GM18868 (cell line): ENCODE results near the gene ATF7IP.

ENCODE experiments used
- ATAC-seq: cut with Tn5 transposase; IDR thresholded peaks from one replicate; pipeline ENCODE4 v1.9.1; 2021; ENCODE audit warnings: mild to moderate bottlenecking, moderate library complexity; ENCODE audit not compliant: unreplicated experiment

ATF7IP gene

GRCh38 chr12:14482361-14482760 lies 116.9 kb downstream of the ATF7IP start:
- ATAC-seq = no peak

DNA sequence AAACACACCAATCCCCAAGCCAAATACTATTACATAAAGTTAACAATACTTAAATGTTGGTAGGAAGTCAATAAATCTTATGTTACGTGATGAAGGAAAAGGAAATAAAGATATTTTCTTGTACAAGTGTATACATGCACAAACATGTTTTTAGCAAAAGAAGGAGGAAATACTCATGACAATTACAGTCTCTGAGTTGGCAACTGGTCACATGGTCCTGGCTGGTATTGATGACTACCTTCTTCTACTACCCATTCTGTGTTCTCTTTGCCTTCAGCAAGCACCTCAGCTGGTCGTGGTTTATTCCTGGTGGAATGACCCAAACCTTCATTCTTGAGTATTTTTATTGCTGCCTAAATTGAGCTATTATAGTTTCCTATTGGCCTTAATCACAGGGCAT lies 117.4 kb downstream of the ATF7IP start:
- no peak for ATAC-seq

GRCh38 chr12:14495326-14495725 lies 129.8 kb downstream of the ATF7IP start:
- ATAC-seq = no peak

GRCh38 chr12:14505626-14506596 lies 140.4 kb downstream of the ATF7IP start:
- ATAC-seq = no peak

DNA sequence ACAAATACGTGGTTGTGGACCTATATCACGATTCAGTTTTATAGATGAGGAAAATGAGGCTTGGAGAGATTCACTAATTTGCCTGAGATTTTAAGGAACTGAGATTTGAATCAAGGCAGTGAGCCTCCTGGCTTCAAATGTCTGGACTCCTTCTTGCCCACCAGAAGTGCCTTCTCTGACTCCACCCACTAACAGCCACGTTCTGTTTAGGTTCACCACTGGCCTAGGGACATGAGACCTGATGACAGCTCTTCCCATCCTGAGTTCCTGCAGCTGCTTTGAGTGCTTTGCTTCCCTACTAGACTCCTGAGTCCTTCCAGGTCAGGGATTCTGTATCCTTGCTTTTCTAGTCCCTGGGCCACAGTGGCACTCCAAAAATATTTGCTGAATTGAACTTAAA lies 145.1 kb downstream of the ATF7IP start:
- ATAC-seq = no peak

DNA sequence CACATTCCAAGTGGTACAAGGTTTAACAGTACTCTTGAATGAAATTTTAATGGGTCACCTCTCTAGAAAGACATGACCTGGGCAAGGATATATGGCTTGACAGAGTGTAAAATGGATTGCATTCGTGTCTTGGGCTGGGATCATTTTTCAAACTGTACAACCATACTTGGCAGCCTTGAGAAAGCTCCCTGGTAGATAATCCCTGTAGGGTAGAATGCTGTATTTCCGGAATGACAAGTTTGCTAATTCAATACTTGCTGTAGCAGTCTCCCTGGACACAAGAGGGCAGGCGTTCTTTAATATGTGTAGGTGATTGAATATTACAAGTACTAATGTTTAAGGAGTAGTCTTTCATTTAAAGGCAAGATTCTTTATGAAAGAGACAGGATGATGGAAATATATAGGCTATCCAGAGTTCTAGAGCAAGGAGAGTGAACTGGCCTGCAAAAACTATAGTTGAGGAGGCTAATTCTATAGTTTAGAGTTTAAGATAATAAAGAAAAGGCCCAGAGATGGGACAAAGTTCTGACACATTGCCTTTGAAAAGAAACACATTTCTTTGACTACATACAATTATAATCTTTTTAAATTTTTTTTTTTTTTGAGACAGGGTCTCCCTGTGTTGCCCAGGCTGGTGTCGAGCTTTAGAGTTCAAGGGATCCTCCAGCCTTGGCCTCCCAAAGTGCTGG lies 148.8 kb downstream of the ATF7IP start:
- ATAC-seq = no peak

DNA sequence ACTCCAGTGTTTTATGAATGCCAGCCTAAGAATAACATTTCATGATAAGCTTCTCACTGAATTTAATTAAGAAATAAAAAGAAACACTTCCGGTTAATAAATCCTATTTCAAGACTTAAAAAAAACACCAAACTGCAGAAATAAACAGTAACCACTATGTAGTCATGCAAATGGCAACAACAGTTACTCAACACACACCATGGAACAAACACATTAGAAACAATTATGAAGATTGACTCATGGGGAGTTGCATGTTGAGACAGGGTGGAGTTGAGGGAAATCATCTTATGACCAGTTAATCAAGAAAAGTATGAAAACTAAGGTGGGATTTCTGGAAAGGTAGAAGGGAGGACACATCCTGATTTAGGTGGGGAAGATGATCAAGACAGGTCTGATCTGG lies 149.5 kb downstream of the ATF7IP start:
- ATAC-seq = no peak

GRCh38 chr12:14521822-14522221 lies 156.3 kb downstream of the ATF7IP start:
- no peak for ATAC-seq

DNA sequence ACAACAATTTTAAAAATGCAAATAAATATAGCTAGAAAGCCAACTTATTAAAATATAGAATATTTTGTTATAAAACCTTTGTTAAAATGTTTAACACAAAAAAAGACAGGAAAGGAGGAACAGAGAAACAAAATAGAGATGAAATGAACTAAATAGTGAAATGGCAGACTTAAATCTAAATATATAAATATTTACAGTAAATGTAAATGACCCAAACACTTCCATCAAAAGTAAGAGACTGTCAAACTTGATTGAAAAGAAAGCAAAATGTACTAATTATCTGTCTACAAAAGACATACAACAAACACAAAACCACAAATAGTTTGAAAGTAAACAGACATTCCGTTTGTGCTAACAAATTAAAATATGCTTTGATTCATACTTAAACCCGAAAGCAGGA lies 160.5 kb downstream of the ATF7IP start:
- ATAC-seq = no peak

DNA sequence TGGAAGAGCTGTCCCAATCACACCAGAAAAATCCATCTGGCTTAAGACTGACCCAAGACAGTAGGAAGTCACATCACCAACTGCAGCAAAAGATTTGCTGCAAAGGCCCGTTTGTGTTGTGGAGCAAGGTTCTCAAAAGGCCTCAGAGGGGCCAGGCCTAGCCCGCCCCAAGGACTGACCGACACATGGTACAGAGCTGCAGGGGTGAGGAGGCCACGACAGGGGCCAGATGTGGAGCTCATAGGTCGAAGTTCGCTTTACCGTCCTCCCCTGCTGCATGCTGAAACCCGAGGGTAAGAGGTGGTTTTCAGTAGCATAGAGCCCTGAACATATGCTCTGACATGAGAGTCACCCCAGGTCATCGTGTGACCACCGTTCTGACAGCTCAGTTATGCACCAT lies 166.7 kb downstream of the ATF7IP start:
- no peak for ATAC-seq

GRCh38 chr12:14537088-14537487 lies 171.6 kb downstream of the ATF7IP start:
- no peak for ATAC-seq

GRCh38 chr12:14540801-14541462 lies 175.4 kb downstream of the ATF7IP start:
- ATAC-seq = peak; percentile 81

DNA sequence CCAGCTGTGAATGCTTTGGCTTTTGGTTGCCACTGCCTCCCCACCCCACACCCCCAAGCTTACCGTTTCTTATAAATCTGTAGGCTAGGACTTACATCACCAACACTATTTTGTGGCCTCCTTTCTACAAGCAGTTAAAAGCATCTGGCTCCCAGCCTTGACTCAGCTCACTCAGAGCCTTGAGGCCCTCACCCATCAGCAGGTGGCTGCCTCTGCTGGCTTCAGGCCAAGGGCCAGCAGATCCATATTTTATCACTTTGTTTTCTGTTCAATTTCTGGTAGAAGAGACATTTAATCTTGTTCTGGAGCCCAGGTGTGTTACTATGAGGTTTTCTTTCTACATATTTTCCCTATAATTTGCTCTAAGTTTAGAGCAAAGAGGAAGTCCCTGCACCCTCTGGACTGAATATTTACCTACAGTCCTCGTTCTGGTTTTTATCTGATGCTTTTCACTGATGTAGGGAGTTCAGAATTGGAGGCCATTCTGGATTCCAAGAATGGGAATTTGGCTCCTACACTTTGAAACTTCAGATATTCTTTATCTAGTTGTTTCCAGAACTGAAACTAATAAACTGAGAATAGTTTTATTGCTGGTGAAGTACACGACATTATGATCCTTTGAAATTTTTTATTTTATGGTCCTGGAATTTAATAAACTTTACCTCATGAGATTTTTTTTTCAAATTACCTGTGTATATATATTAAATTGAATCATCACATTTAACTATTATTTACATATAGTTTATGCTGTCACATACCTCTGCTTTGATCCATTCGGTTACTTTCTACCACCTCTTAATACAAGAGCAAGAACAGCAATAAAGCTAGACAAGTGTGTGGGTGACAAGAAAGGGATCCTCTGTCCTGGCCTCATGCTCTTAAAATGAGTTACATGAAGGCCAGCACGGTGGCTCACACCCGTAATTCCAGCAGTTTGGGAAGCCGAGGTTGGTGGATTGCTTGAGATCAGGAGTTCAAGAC lies 180.0 kb downstream of the ATF7IP start:
- ATAC-seq = no peak

DNA sequence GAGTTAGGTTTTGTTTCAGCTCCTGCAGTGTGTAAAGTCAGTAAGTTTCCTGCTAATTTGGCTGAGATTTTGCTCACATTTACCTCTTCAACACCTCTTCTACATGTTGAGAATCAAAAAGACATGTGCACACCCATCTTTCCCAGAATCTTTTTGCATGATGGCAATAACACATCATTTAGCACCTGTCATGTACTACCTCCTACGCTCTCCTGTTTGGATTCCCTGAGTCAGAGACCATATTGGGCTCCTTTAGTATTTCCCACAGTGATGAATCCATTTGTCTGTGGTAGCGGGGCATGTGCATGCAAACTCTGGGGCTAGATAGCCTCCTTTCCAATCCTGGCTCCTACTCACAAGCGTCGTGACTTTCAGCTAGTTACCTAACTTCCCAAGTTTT lies 182.1 kb downstream of the ATF7IP start:
- ATAC-seq = no peak

DNA sequence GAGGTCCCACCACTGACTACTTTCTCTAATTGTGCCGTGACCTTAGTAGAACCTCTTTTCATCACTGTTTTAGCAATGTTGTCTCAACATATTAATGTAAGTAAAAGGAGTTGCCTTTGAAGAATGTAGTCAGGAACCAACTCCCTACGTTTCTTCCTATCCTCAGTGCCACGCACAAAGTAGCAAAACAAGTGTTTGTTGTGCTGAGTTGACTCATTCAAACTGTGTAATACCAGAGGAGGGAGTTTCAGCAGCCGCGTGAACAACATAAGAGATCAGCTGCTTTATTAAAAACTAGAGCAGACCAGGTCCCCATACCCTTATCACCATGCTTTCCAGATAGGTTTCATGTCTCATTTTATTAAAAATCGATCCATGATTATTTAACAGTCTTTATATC lies 183.1 kb downstream of the ATF7IP start:
- ATAC-seq = no peak
